B cell (primary cell): ENCODE data around the gene TMEM119. TPM values are rescaled to one million over a fixed set of nuclear protein-coding genes. Genes with fewer than 3 reads are reported as not detected.

ENCODE experiments used
- ATAC-seq: fragments of 200-7000 bp; cut with Tn5 transposase; one replicate; pipeline ENCODE4 v1.10.0; 2021; ENCODE audit warnings: low read depth, mild to moderate bottlenecking, moderate number of reproducible peaks, moderate library complexity
- CTCF ChIA-PET: fragments of 350-600 bp; sonication (Branson Sonifier 250); formaldehyde crosslinking; loops from one replicate; lab custom pipeline; 2021; ENCODE audit warnings: antibody characterized with exemption, inconsistent platforms; lab: Charles Lee
- POLR2A ChIA-PET: fragments of 350-600 bp; sonication (Branson Sonifier 250); formaldehyde crosslinking; loops from one replicate; lab custom pipeline; 2021; ENCODE audit warnings: antibody characterized with exemption; lab: Charles Lee
- DNase-seq: peaks from one replicate; pipeline ENCODE4 v3.0.0; 2013
- H2AFZ ChIP-seq: 2 replicates; pipeline ENCODE4 v1.6.1; 2012; ENCODE audit warnings: mild to moderate bottlenecking, low read depth, low read length; ENCODE audit not compliant: insufficient read depth, poor library complexity, severe bottlenecking
- H3K27ac ChIP-seq, 2 donors: 1 replicate in 1 of 2; 2 replicates in 1 of 2; pipeline ENCODE4 v1.5.1; 2012 to 2013; ENCODE audit warnings: low read length in 2 of 2, mild to moderate bottlenecking in 2 of 2, moderate library complexity in 1 of 2
- H3K27me3 ChIP-seq, 4 experiments: fragments of 200-600 bp in 1 of 4; sonication (generic) in 1 of 4; replicated peaks in 1 of 4; 1 replicate in 2 of 4; 2 replicates in 2 of 4; pipeline versions ENCODE4 v1.6.1 to v1.7.0; 2013 to 2016; ENCODE audit warnings: low read length in 3 of 4, mild to moderate bottlenecking in 2 of 4, mixed read lengths in 1 of 4, moderate library complexity in 1 of 4; ENCODE audit not compliant: insufficient read depth in 4 of 4, control insufficient read depth in 3 of 4; ENCODE audit errors: control extremely low read depth in 1 of 4
- H3K36me3 ChIP-seq, 2 experiments: replicated peaks in 1 of 2; 1 replicate in 1 of 2; 2 replicates in 1 of 2; pipeline versions ENCODE4 v1.6.1 to v1.7.1; 2013; ENCODE audit warnings: low read length in 1 of 2; ENCODE audit not compliant: insufficient read depth in 2 of 2, control insufficient read depth in 1 of 2; ENCODE audit errors: control extremely low read depth in 1 of 2, extremely low read depth in 1 of 2
- H3K4me1 ChIP-seq, 2 donors: fragments of 200-600 bp in 1 of 2; sonication (generic) in 1 of 2; 1 replicate in 1 of 2; 2 replicates in 1 of 2; pipeline versions ENCODE4 v1.5.1 to v1.6.1; 2013 to 2017; ENCODE audit warnings: low read length in 2 of 2; ENCODE audit not compliant: control insufficient read depth in 2 of 2, insufficient read depth in 2 of 2
- H3K4me2 ChIP-seq: replicated peaks from 2 replicates; pipeline ENCODE3; 2012; ENCODE audit warnings: mild to moderate bottlenecking, low read depth, low read length; ENCODE audit not compliant: poor library complexity, severe bottlenecking
- H3K4me3 ChIP-seq, 5 experiments: fragments of 200-600 bp in 1 of 5; sonication (generic) in 1 of 5; 1 replicate in 3 of 5; 2 replicates in 2 of 5; pipeline versions ENCODE4 v1.5.1 to v1.7.0; 2011 to 2016; ENCODE audit warnings: low read length in 4 of 5, mild to moderate bottlenecking in 4 of 5, low read depth in 2 of 5, control low read depth in 1 of 5, moderate library complexity in 1 of 5; ENCODE audit not compliant: insufficient read depth in 1 of 5; ENCODE audit errors: control extremely low read depth in 1 of 5, extremely low read depth in 1 of 5
- H3K79me2 ChIP-seq: fragments of 200-600 bp; sonication (generic); one replicate; pipeline ENCODE4 v1.6.0; 2016; ENCODE audit warnings: low read length; ENCODE audit not compliant: control insufficient read depth, insufficient read depth
- H3K9ac ChIP-seq: fragments of 200-600 bp; sonication (generic); 2 replicates; pipeline ENCODE4 v1.6.1; 2017; ENCODE audit warnings: mild to moderate bottlenecking, low read length, moderate library complexity
- H3K9me3 ChIP-seq, 3 donors: one replicate each; pipeline versions ENCODE4 v1.6.1 to v1.7.1; 2013; ENCODE audit warnings: low read length in 2 of 3; ENCODE audit not compliant: control insufficient read depth in 2 of 3, insufficient read depth in 1 of 3; ENCODE audit errors: control extremely low read depth in 1 of 3
- H4K20me1 ChIP-seq: 2 replicates; pipeline ENCODE4 v1.6.0; 2012; ENCODE audit warnings: mild to moderate bottlenecking, low read length; ENCODE audit not compliant: insufficient read depth, control insufficient read depth, poor library complexity, severe bottlenecking
- H3K27ac Mint-ChIP-seq: one replicate; pipeline ENCODE4 v1.8.0; 2021; ENCODE audit warnings: mixed read lengths
- H3K27me3 Mint-ChIP-seq: one replicate; pipeline ENCODE4 v1.8.0; 2021; ENCODE audit warnings: mixed read lengths
- H3K4me1 Mint-ChIP-seq: one replicate; pipeline ENCODE4 v1.8.0; 2021; ENCODE audit warnings: mixed read lengths
- H3K4me3 Mint-ChIP-seq: one replicate; pipeline ENCODE4 v1.8.0; 2021; ENCODE audit warnings: mixed read lengths
- H3K9me3 Mint-ChIP-seq: one replicate; pipeline ENCODE4 v1.8.0; 2022; ENCODE audit warnings: mixed read lengths; ENCODE audit not compliant: insufficient read depth
- EZH2 ChIP-seq: IDR thresholded peaks from 2 replicates; pipeline ENCODE4 v1.6.1; 2012; ENCODE audit warnings: borderline replicate concordance, low read depth, mild to moderate bottlenecking, moderate library complexity, low read length; ENCODE audit not compliant: insufficient read depth, poor library complexity, severe bottlenecking
- WGBS: methylation state at CpG from one replicate; pipeline ENCODE4 v1.1.5; 2013; ENCODE audit warnings: missing lambda C conversion rate; ENCODE audit not compliant: insufficient coverage; 5-methylcytosine and 5-hydroxymethylcytosine counted together
- intact Hi-C: fragments of 100-400 bp; cut with micrococcal nuclease; formaldehyde crosslinking; loops from one replicate; pipeline ENCODE4 v1.10.0; 2022
- polyA plus RNA-seq: library from polyadenylated mRNA; depleted of rRNA; stranded (reverse); fragments of >200 nt; gene quantifications from 2 replicates; pipeline ENCODE4 v1.2.3, GENCODE V29; 2012
- total RNA-seq, 2 donors: library from RNA; stranded (reverse); fragments of 120-200 nt in 1 of 2; gene quantifications; 1 replicate in 1 of 2; 2 replicates in 1 of 2; pipeline versions ENCODE4 v1.2.3 to v1.2.4, GENCODE V29; 2013 to 2022
- TF ChIP-seq, protein P1 (sequence below): fragments of 200-600 bp; IDR thresholded peaks from one replicate; pipeline ENCODE4 v1.8.0; 2022; ENCODE audit warnings: antibody characterized with exemption, mild to moderate bottlenecking

TMEM119 gene
- total and polyA plus RNA-seq, 2 donors (not counting 1 experiment from before 2014, with no cell fraction given), result 0.25 TPM; not detected in 1

GRCh38 chr12:108589028-108589839 is 8.7 kb downstream of the TMEM119 start:
- DNase-seq, result no peak
- no peaks in the 10 kb centered on the region for H3K9me3 ChIP-seq
- H3K4me3 ChIP-seq, result no peak overlapping the region
- Mint-ChIP-seq H3K27me3 (peaks cover 4% of the 10 kb centered on the region), H3K4me3 (no peak overlapping the region), H3K4me1 (no peaks in the 10 kb centered on the region), H3K9me3 (no peaks in the 10 kb centered on the region), H3K27ac (no peak overlapping the region)
- no peaks in the 10 kb centered on the region for H3K4me1 ChIP-seq
- 61% methylated on average over 8 of the region's 15 CpGs for WGBS
- H2AFZ ChIP-seq, result no peak overlapping the region
- H3K79me2 ChIP-seq, result no peaks in the 10 kb centered on the region
- H4K20me1 ChIP-seq, result no peaks in the 10 kb centered on the region
- POLR2A ChIA-PET, result no interaction called here
- ATAC-seq, result no peak
- no peak for TF ChIP-seq EZH2
- TF ChIP-seq, protein P1, sequence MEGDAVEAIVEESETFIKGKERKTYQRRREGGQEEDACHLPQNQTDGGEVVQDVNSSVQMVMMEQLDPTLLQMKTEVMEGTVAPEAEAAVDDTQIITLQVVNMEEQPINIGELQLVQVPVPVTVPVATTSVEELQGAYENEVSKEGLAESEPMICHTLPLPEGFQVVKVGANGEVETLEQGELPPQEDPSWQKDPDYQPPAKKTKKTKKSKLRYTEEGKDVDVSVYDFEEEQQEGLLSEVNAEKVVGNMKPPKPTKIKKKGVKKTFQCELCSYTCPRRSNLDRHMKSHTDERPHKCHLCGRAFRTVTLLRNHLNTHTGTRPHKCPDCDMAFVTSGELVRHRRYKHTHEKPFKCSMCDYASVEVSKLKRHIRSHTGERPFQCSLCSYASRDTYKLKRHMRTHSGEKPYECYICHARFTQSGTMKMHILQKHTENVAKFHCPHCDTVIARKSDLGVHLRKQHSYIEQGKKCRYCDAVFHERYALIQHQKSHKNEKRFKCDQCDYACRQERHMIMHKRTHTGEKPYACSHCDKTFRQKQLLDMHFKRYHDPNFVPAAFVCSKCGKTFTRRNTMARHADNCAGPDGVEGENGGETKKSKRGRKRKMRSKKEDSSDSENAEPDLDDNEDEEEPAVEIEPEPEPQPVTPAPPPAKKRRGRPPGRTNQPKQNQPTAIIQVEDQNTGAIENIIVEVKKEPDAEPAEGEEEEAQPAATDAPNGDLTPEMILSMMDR, result no peak
- H3K36me3 ChIP-seq, result no peaks in the 10 kb centered on the region
- H3K4me2 ChIP-seq, result no peak overlapping the region
- H3K9ac ChIP-seq, result no peak overlapping the region
- no peak overlapping the region for H3K27ac ChIP-seq
- H3K27me3 ChIP-seq, result no peaks in the 10 kb centered on the region
- intact Hi-C loops, result no loop called here
- CTCF ChIA-PET, result interaction anchor here (1.3 kb wide), 1 partner anchor 28 kb away, joined by 4 read pairs; no protein-coding TSS in a partner anchor

- Mint-ChIP-seq H3K9me3 (no peaks in the 10 kb centered on the region), H3K4me1 (no peaks in the 10 kb centered on the region), H3K27me3 (peaks cover 4% of the 10 kb centered on the region), H3K27ac (no peak overlapping the region), H3K4me3 (no peak overlapping the region)
- H3K9ac ChIP-seq, result no peak overlapping the region
- no peaks in the 10 kb centered on the region for H4K20me1 ChIP-seq
- no peak overlapping the region for H3K4me3 ChIP-seq
- no peaks in the 10 kb centered on the region for H3K36me3 ChIP-seq
- H2AFZ ChIP-seq, result no peak overlapping the region
- H3K4me2 ChIP-seq, result no peak overlapping the region
- H3K79me2 ChIP-seq, result no peaks in the 10 kb centered on the region
- DNase-seq, result no peak
- no peak for TF ChIP-seq EZH2
- H3K4me1 ChIP-seq, result no peaks in the 10 kb centered on the region
- intact Hi-C loops, result no loop called here
- no peak for ATAC-seq
- ChIA-PET POLR2A (no interaction called here), CTCF (interaction anchor here (1.3 kb wide), 1 partner anchor 30 kb away, joined by 4 read pairs; no protein-coding TSS in a partner anchor)
- H3K27ac ChIP-seq, result no peak overlapping the region
- no peaks in the 10 kb centered on the region for H3K9me3 ChIP-seq
- H3K27me3 ChIP-seq, result no peaks in the 10 kb centered on the region
- 89% methylated on average over 3 of the region's 4 CpGs for WGBS
These were observed 10.1 kb downstream of the TMEM119 start for GRCh38 chr12:108587826-108588225.
